GM18867 (cell line): ENCODE measurements around the gene ZFTA.
"Not testable (repeated sequence)": the region's sequence is repeated elsewhere in the genome, so short reads cannot be mapped to it uniquely, and the experiment has no call there.

Experiments
- ATAC-seq: cut with Tn5 transposase; IDR thresholded peaks from one replicate; pipeline ENCODE4 v1.9.1; 2021; ENCODE audit warnings: mild to moderate bottlenecking, moderate library complexity; ENCODE audit not compliant: unreplicated experiment

The ZFTA gene

GRCh38 chr11:63779039-63779438 is 10.5 kb upstream of the ZFTA start:
- no peak for ATAC-seq

GRCh38 chr11:63775191-63775590 is 6.6 kb upstream of the ZFTA start:
- no peak for ATAC-seq

GRCh38 chr11:63771741-63772318 is 3.3 kb upstream of the ZFTA start:
- not testable (repeated sequence) for ATAC-seq

GRCh38 chr11:63770763-63771162 is 2.2 kb upstream of the ZFTA start:
- no peak for ATAC-seq

- no peak for ATAC-seq
Measured at GRCh38 chr11:63769714-63770455, 1.3 kb upstream of the ZFTA start.

- peak; percentile 39 for ATAC-seq
Measured at GRCh38 chr11:63769042-63769713, 603 bp upstream of the ZFTA start.

- no peak for ATAC-seq
Measured at GRCh38 chr11:63767565-63768236, 874 bp downstream of the ZFTA start.

GRCh38 chr11:63767267-63767564 is 1.4 kb downstream of the ZFTA start:
- ATAC-seq: no peak

GRCh38 chr11:63766531-63767235 is 1.9 kb downstream of the ZFTA start:
- no peak for ATAC-seq

- ATAC-seq: no peak
Measured at GRCh38 chr11:63765688-63766241, 2.8 kb downstream of the ZFTA start.

- ATAC-seq: no peak
Measured at GRCh38 chr11:63764679-63765647, 3.6 kb downstream of the ZFTA start.

- no peak for ATAC-seq
Measured at GRCh38 chr11:63764340-63764678, 4.3 kb downstream of the ZFTA start.

- ATAC-seq: no peak
Measured at GRCh38 chr11:63763496-63764339, 4.9 kb downstream of the ZFTA start.

GRCh38 chr11:63762654-63763495 is 5.7 kb downstream of the ZFTA start:
- ATAC-seq: no peak

- ATAC-seq: no peak
Measured at GRCh38 chr11:63761931-63762653, 6.5 kb downstream of the ZFTA start.

GRCh38 chr11:63761188-63761587 is 7.4 kb downstream of the ZFTA start:
- no peak for ATAC-seq

- ATAC-seq: no peak
Measured at GRCh38 chr11:63760487-63761079, 8.0 kb downstream of the ZFTA start.
